HFF-Myc (cell line): ENCODE measurements around the gene DHX29.
A peak's percentile ranks its signal among the peaks of the same experiment; 100 is the strongest.

Experiments
- DNase-seq: peaks from one replicate; pipeline ENCODE4 v3.0.0-alpha.2; 2011; ENCODE audit warnings: low read depth; ENCODE audit errors: extremely low read depth
- H3K4me3 ChIP-seq: replicated peaks from 2 replicates; pipeline ENCODE4 v1.5.1; 2011; ENCODE audit warnings: low read depth, mild to moderate bottlenecking, control low read depth, low read length
- TF ChIP-seq, protein P1 (sequence below): IDR thresholded peaks from 2 replicates; pipeline ENCODE4 v1.5.1; 2012; ENCODE audit warnings: mild to moderate bottlenecking, low read depth, low read length, control low read depth; ENCODE audit errors: missing control alignments

Gene DHX29, protein sequence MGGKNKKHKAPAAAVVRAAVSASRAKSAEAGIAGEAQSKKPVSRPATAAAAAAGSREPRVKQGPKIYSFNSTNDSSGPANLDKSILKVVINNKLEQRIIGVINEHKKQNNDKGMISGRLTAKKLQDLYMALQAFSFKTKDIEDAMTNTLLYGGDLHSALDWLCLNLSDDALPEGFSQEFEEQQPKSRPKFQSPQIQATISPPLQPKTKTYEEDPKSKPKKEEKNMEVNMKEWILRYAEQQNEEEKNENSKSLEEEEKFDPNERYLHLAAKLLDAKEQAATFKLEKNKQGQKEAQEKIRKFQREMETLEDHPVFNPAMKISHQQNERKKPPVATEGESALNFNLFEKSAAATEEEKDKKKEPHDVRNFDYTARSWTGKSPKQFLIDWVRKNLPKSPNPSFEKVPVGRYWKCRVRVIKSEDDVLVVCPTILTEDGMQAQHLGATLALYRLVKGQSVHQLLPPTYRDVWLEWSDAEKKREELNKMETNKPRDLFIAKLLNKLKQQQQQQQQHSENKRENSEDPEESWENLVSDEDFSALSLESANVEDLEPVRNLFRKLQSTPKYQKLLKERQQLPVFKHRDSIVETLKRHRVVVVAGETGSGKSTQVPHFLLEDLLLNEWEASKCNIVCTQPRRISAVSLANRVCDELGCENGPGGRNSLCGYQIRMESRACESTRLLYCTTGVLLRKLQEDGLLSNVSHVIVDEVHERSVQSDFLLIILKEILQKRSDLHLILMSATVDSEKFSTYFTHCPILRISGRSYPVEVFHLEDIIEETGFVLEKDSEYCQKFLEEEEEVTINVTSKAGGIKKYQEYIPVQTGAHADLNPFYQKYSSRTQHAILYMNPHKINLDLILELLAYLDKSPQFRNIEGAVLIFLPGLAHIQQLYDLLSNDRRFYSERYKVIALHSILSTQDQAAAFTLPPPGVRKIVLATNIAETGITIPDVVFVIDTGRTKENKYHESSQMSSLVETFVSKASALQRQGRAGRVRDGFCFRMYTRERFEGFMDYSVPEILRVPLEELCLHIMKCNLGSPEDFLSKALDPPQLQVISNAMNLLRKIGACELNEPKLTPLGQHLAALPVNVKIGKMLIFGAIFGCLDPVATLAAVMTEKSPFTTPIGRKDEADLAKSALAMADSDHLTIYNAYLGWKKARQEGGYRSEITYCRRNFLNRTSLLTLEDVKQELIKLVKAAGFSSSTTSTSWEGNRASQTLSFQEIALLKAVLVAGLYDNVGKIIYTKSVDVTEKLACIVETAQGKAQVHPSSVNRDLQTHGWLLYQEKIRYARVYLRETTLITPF (N-terminal part only)

DNA sequence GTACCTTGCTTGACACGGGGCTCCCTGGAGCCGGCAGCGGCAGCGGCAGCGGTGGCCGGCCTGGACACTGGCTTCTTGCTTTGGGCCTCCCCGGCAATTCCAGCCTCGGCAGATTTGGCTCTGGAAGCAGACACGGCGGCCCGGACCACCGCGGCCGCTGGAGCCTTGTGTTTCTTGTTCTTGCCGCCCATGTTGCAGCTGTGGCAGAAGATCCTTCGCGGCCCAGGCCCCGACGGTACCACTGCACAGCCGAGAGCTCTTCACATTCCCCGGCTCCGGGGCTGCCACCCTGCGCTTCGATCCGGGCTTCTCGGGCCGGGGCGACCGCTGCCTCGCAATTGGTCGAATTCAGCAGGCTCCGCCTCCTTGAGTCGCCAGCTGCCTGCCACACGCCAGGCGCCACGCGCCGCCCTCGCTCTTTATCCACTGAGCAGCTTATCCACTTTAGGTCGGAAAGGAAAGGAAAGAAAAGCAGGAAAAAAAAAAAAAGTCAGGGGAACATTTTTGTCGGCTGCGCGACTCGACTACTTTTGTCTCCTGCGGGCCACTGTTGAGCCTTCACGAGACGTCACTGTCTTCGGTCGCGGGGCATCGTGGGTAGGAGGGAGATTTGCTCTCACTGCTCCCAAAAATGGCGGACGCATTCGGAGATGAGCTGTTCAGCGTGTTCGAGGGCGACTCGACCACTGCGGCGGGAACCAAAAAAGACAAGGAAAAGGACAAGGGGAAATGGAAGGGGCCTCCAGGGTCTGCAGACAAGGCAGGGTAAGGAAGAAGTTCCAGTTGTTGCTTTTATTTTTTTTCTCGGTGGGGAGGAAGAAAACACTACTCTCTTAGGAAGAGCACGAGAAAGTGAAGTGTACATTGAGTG is at the start of gene DHX29, which contains the start of gene MTREX:
Gene DHX29 (minus strand): TSS at position 312 of the 871 bp plus-strand sequence. CDS start 121 bp downstream, at position 191.
Gene MTREX (plus strand): TSS at position 607 of the 871 bp plus-strand sequence. CDS start 25 bp downstream, at position 632.
- peak within 1 kb of the TSS; percentile 98 for H3K4me3 ChIP-seq
- peak; percentile 73 for DNase-seq
- TF ChIP-seq, protein P1, sequence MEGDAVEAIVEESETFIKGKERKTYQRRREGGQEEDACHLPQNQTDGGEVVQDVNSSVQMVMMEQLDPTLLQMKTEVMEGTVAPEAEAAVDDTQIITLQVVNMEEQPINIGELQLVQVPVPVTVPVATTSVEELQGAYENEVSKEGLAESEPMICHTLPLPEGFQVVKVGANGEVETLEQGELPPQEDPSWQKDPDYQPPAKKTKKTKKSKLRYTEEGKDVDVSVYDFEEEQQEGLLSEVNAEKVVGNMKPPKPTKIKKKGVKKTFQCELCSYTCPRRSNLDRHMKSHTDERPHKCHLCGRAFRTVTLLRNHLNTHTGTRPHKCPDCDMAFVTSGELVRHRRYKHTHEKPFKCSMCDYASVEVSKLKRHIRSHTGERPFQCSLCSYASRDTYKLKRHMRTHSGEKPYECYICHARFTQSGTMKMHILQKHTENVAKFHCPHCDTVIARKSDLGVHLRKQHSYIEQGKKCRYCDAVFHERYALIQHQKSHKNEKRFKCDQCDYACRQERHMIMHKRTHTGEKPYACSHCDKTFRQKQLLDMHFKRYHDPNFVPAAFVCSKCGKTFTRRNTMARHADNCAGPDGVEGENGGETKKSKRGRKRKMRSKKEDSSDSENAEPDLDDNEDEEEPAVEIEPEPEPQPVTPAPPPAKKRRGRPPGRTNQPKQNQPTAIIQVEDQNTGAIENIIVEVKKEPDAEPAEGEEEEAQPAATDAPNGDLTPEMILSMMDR = no peak

GRCh38 chr5:55356896-55357295 is 49.4 kb upstream of the DHX29 start:
- TF ChIP-seq, protein P1 = no peak
- no peak overlapping the region for H3K4me3 ChIP-seq
- DNase-seq = no peak

DNA sequence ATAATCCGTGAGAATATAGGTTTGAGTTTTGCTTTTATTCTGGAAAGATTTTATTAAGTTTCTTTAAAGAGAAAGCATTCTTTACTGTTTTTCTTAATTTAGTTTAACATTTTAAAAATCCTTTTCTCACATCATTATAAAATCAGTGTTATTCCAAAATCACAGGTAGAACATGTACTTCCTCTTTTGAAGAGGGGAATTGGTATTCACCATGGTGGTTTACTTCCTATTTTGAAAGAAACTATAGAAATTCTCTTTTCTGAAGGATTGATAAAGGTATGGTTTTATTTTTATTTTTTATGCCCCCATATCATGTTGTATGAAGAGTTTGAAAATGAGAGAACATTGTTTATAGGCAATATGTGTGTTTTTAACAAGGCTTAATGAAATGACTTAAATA is 43.3 kb upstream of the DHX29 start:
- no peak overlapping the region for H3K4me3 ChIP-seq
- no peak for DNase-seq
- TF ChIP-seq, protein P1 = no peak

GRCh38 chr5:55347786-55348185 is 40.3 kb upstream of the DHX29 start:
- no peak overlapping the region for H3K4me3 ChIP-seq
- TF ChIP-seq, protein P1 = no peak
- no peak for DNase-seq

- no peak for DNase-seq
- no peak overlapping the region for H3K4me3 ChIP-seq
- TF ChIP-seq, protein P1 = no peak
Measured at GRCh38 chr5:55345327-55345726, 37.8 kb upstream of the DHX29 start.
